Measurements from ENCODE around the gene PLXNB3. TPM values are rescaled to one million over a fixed set of nuclear protein-coding genes. Genes with fewer than 3 reads are reported as not detected.

PLXNB3 gene
- total and polyA plus RNA-seq, 2 donors (not counting 1 experiment from before 2014, with no cell fraction given) = 1.9 to 4.3 TPM

GRCh38 chrX:153771415-153772315 is 7.6 kb downstream of the PLXNB3 start:
- Histone ChIP-seq H4K20me1 (ENCODE audit: control insufficient read depth, extremely low read depth, insufficient read depth, low read length) (no peaks in the 10 kb centered on the region), H3K27me3 (ENCODE audit: control insufficient read depth, insufficient read depth, low read length) (no peaks in the 10 kb centered on the region), H3K4me3 (replicated peaks in 1 of 4; ENCODE audit: control extremely low read depth in 1 of 4, insufficient read depth in 1 of 4, low read depth in 3 of 4, low read length in 4 of 4) (no peak overlapping the region), H3K9ac (ENCODE audit: insufficient read depth, low read length) (no peak overlapping the region), H3K4me2 (ENCODE audit: extremely low read depth, insufficient read depth, low read length) (no peak overlapping the region), H3K9me3 (ENCODE audit: control insufficient read depth, insufficient read depth, low read depth, low read length) (no peaks in the 10 kb centered on the region), H2AFZ (ENCODE audit: low read length) (no peak overlapping the region), H3K79me2 (ENCODE audit: control insufficient read depth, insufficient read depth, low read length) (no peaks in the 10 kb centered on the region), H3K27ac (ENCODE audit: insufficient read depth, low read length) (no peak overlapping the region), H3K36me3 (ENCODE audit: control insufficient read depth, insufficient read depth, low read length) (no peaks in the 10 kb centered on the region), H3K4me1 (ENCODE audit: control insufficient read depth, extremely low read depth, insufficient read depth, low read length) (peaks cover 2% of the 10 kb centered on the region)
- no peak for DNase-seq (ENCODE audit: low read depth in 2 of 2)
- TF ChIP-seq EZH2 (IDR thresholded peaks at IDR 0.05; ENCODE audit: low read length, missing control alignments) (no peak), CTCF (conservative IDR thresholded peaks at IDR 0.05 in 1 of 2, IDR thresholded peaks at IDR 0.05 in 1 of 2; ENCODE audit: low read depth in 1 of 2, low read length in 2 of 2) (no peak)

GRCh38 chrX:153772316-153773217 is 8.5 kb downstream of the PLXNB3 start:
- no peaks in the 10 kb centered on the region for H3K36me3 ChIP-seq (ENCODE audit: control insufficient read depth, insufficient read depth, low read length)
- H3K9me3 ChIP-seq (ENCODE audit: control insufficient read depth, insufficient read depth, low read depth, low read length) = no peaks in the 10 kb centered on the region

More at GRCh38 chrX:153772316-153773217, 8.5 kb downstream of the PLXNB3 start:
- H3K4me2 ChIP-seq (ENCODE audit: extremely low read depth, insufficient read depth, low read length) = no peak overlapping the region
- no peak for DNase-seq (ENCODE audit: low read depth in 2 of 2)
- no peaks in the 10 kb centered on the region for H4K20me1 ChIP-seq (ENCODE audit: control insufficient read depth, extremely low read depth, insufficient read depth, low read length)
- H2AFZ ChIP-seq (ENCODE audit: low read length) = no peak overlapping the region
- H3K4me3 ChIP-seq (replicated peaks in 1 of 4; ENCODE audit: control extremely low read depth in 1 of 4, insufficient read depth in 1 of 4, low read depth in 3 of 4, low read length in 4 of 4) = no peak overlapping the region
- no peaks in the 10 kb centered on the region for H3K4me1 ChIP-seq (ENCODE audit: control insufficient read depth, extremely low read depth, insufficient read depth, low read length)
- TF ChIP-seq CTCF (conservative IDR thresholded peaks at IDR 0.05 in 1 of 2, IDR thresholded peaks at IDR 0.05 in 1 of 2; ENCODE audit: low read depth in 1 of 2, low read length in 2 of 2) (no peak), EZH2 (IDR thresholded peaks at IDR 0.05; ENCODE audit: low read length, missing control alignments) (no peak)
- no peaks in the 10 kb centered on the region for H3K27me3 ChIP-seq (ENCODE audit: control insufficient read depth, insufficient read depth, low read length)
- H3K9ac ChIP-seq (ENCODE audit: insufficient read depth, low read length) = no peak overlapping the region
- H3K79me2 ChIP-seq (ENCODE audit: control insufficient read depth, insufficient read depth, low read length) = no peaks in the 10 kb centered on the region
- H3K27ac ChIP-seq (ENCODE audit: insufficient read depth, low read length) = no peak overlapping the region

Measured in fibroblast of lung (primary cell).